ENCODE measurements around the gene FANCI.

GRCh38 chr15:89358755-89359439, 115.1 kb downstream of the FANCI start:
- TF ChIP-seq, protein P1, sequence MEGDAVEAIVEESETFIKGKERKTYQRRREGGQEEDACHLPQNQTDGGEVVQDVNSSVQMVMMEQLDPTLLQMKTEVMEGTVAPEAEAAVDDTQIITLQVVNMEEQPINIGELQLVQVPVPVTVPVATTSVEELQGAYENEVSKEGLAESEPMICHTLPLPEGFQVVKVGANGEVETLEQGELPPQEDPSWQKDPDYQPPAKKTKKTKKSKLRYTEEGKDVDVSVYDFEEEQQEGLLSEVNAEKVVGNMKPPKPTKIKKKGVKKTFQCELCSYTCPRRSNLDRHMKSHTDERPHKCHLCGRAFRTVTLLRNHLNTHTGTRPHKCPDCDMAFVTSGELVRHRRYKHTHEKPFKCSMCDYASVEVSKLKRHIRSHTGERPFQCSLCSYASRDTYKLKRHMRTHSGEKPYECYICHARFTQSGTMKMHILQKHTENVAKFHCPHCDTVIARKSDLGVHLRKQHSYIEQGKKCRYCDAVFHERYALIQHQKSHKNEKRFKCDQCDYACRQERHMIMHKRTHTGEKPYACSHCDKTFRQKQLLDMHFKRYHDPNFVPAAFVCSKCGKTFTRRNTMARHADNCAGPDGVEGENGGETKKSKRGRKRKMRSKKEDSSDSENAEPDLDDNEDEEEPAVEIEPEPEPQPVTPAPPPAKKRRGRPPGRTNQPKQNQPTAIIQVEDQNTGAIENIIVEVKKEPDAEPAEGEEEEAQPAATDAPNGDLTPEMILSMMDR (IDR thresholded peaks at IDR 0.05): peak; percentile 89 to 100 (median 91)
- no peak for TF ChIP-seq POLR2A (IDR thresholded peaks at IDR 0.05)
